K562 (cell line): ENCODE results near the gene AKAIN1. TPM values are rescaled to one million over a fixed set of nuclear protein-coding genes. Genes with fewer than 3 reads are reported as not detected.

Experiments used
- ATAC-seq: fragments of 200-7000 bp; cut with Tn5 transposase; 3 replicates; pipeline ENCODE4 v1.9.1; 2020; ENCODE audit warnings: moderate library complexity
- BruUV-seq: library from RNA; stranded (reverse); fragments of 400-500 nt; replicated peaks from 2 replicates; lab custom pipeline; 2021; lab: Mats Ljungman, UMichigan
- CTCF ChIA-PET: fragments of 300-600 bp; formaldehyde crosslinking; extraction: SDS; loops from one replicate; lab custom pipeline; 2021; ENCODE audit warnings: low intra/inter-chr PET ratio; lab: Yijun Ruan, JAX
- POLR2A ChIA-PET: fragments of 300-600, 350-650 bp; sonication (Branson Sonifier 250); formaldehyde crosslinking; extraction: SDS; loops from one replicate; lab custom pipeline; 2021; ENCODE audit warnings: antibody characterized with exemption, inconsistent platforms; lab: Yijun Ruan, JAX
- DNase-seq, 4 experiments: peaks; one replicate each; pipeline versions ENCODE4 v3.0.0 to v3.0.0-alpha.2; 2011 to 2018; ENCODE audit warnings: low spot score in 3 of 4, mixed read lengths in 3 of 4; ENCODE audit errors: extremely low read depth in 1 of 4
- FAIRE-seq: peaks from 2 replicates; lab custom pipeline; 2011; peaks lifted over from hg19 to GRCh38; lab: Jason Lieb, UNC
- H2AFZ ChIP-seq: 2 replicates; pipeline ENCODE4 v1.6.0; 2011; ENCODE audit warnings: low read depth, low read length, control low read depth, inconsistent platforms
- H3K27ac ChIP-seq: fragments of 200-600 bp; 3 replicates; pipeline ENCODE4 v1.8.0; 2011; ENCODE audit warnings: low read depth, mild to moderate bottlenecking, control low read depth, inconsistent platforms, low read length, moderate library complexity, mixed read lengths; ENCODE audit errors: extremely low read depth
- H3K27me3 ChIP-seq, 2 experiments: fragments of 300-600 bp in 1 of 2; 2 replicates in 1 of 2; 3 replicates in 1 of 2; pipeline versions ENCODE4 v1.6.0 to v1.8.0; 2011; ENCODE audit warnings: inconsistent platforms in 2 of 2, low read length in 2 of 2, mild to moderate bottlenecking in 1 of 2, mixed read lengths in 1 of 2, moderate library complexity in 1 of 2; ENCODE audit not compliant: control insufficient read depth in 2 of 2, insufficient read depth in 2 of 2
- H3K36me3 ChIP-seq: fragments of 300-600 bp; 3 replicates; pipeline ENCODE4 v1.8.0; 2011; ENCODE audit warnings: mild to moderate bottlenecking, low read length, inconsistent platforms; ENCODE audit not compliant: control insufficient read depth, insufficient read depth
- H3K4me1 ChIP-seq, 2 experiments: fragments of 200-600 bp in 1 of 2; replicated peaks in 1 of 2; 2 replicates in 1 of 2; 3 replicates in 1 of 2; pipeline versions ENCODE4 v1.5.1 to v1.8.0; 2011; ENCODE audit warnings: inconsistent platforms in 2 of 2, low read length in 2 of 2, mild to moderate bottlenecking in 1 of 2, mixed read lengths in 1 of 2, moderate library complexity in 1 of 2; ENCODE audit not compliant: control insufficient read depth in 2 of 2, insufficient read depth in 2 of 2
- H3K4me2 ChIP-seq: 2 replicates; pipeline ENCODE4 v1.6.1; 2011; ENCODE audit warnings: low read length, control low read depth, inconsistent platforms, mixed read lengths; ENCODE audit not compliant: insufficient read depth
- H3K4me3 ChIP-seq: fragments of 200-600 bp; sonication (generic), shearing (Covaris generic); 2 replicates; pipeline ENCODE4 v1.5.1; 2016; ENCODE audit warnings: control low read depth, inconsistent platforms
- H3K79me2 ChIP-seq: fragments of 200-600 bp; 3 replicates; pipeline ENCODE4 v1.8.0; 2011; ENCODE audit warnings: low read length, inconsistent platforms; ENCODE audit not compliant: control insufficient read depth, insufficient read depth
- H3K9ac ChIP-seq, 2 experiments: 2 replicates each; pipeline versions ENCODE4 v1.6.0 to v1.6.1; 2011; ENCODE audit warnings: low read depth in 2 of 2, low read length in 2 of 2, control low read depth in 1 of 2, inconsistent platforms in 1 of 2, mild to moderate bottlenecking in 1 of 2, mixed read lengths in 1 of 2; ENCODE audit not compliant: insufficient read depth in 1 of 2
- H3K9me1 ChIP-seq: one replicate; pipeline ENCODE4 v1.6.0; 2011; ENCODE audit warnings: inconsistent platforms, mild to moderate bottlenecking, low read length, moderate library complexity; ENCODE audit not compliant: control insufficient read depth, insufficient read depth
- H3K9me3 ChIP-seq: replicated peaks from 2 replicates; pipeline ENCODE4 v1.5.1; 2011; ENCODE audit warnings: low read depth, low read length, inconsistent platforms; ENCODE audit not compliant: control insufficient read depth, insufficient read depth
- H4K20me1 ChIP-seq: replicated peaks from 2 replicates; pipeline ENCODE4 v1.6.1; 2011; ENCODE audit warnings: low read length, inconsistent platforms, mixed read lengths; ENCODE audit not compliant: control insufficient read depth, insufficient read depth
- AFF4 ChIP-seq: sonication (generic); formaldehyde crosslinking; IDR thresholded peaks from 2 replicates; pipeline ENCODE4 v1.8.0; 2023; ENCODE audit warnings: mild to moderate bottlenecking, missing genetic modification reagents
- ARID4B ChIP-seq: sonication (generic); formaldehyde crosslinking; IDR thresholded peaks from 2 replicates; pipeline ENCODE4 v1.8.0; 2022; ENCODE audit warnings: mild to moderate bottlenecking, missing genetic modification reagents
- CBX8 ChIP-seq: fragments of 200-600 bp; sonication (generic); IDR thresholded peaks from 2 replicates; pipeline ENCODE4 v1.6.1; 2012; ENCODE audit warnings: borderline replicate concordance, mixed run types, low read depth, mild to moderate bottlenecking, moderate library complexity, mixed read lengths, low read length, control low read depth, inconsistent platforms; ENCODE audit not compliant: poor library complexity, severe bottlenecking; ENCODE audit errors: extremely low read depth
- EWSR1 ChIP-seq: fragments of 450-650 bp; IDR thresholded peaks from 2 replicates; pipeline ENCODE4 v1.6.1; 2018; ENCODE audit warnings: borderline replicate concordance, mild to moderate bottlenecking, low read depth, moderate library complexity; ENCODE audit not compliant: partially characterized antibody
- RBFOX2 ChIP-seq: fragments of 200-400 bp; formaldehyde crosslinking; IDR thresholded peaks from 2 replicates; pipeline ENCODE4 v1.6.1; 2017; ENCODE audit warnings: low read depth, mild to moderate bottlenecking, low read length, moderate library complexity
- STAT6 ChIP-seq: sonication (generic); formaldehyde crosslinking; IDR thresholded peaks from 2 replicates; pipeline ENCODE4 v1.8.1; 2023; ENCODE audit warnings: mild to moderate bottlenecking, missing genetic modification reagents
- ZNF431 ChIP-seq: sonication (generic); formaldehyde crosslinking; IDR thresholded peaks from 2 replicates; pipeline ENCODE4 v1.8.0; 2022; ENCODE audit warnings: mild to moderate bottlenecking, missing genetic modification reagents
- ZSCAN29 ChIP-seq: fragments of 450-650 bp; IDR thresholded peaks from 2 replicates; pipeline ENCODE4 v1.6.1; 2017
- WGBS: fragments of 100-300 bp; shearing (Covaris generic); methylation state at CpG from one replicate; pipeline ENCODE4 v1.1.6; 2016; ENCODE audit warnings: low coverage, mixed read lengths; ENCODE audit not compliant: insufficient coverage; ENCODE audit errors: missing lambda C conversion rate; 5-methylcytosine and 5-hydroxymethylcytosine counted together
- in situ Hi-C: fragments of 300-500 bp; cut with MboI; formaldehyde crosslinking; loops from 4 replicates; pipeline ENCODE4 v1.15.0; 2018; ENCODE audit warnings: inconsistent platforms, mixed read lengths
- intact Hi-C: fragments of 100-400 bp; cut with micrococcal nuclease; formaldehyde crosslinking; loops from 2 replicates; pipeline ENCODE4 v1.14.2; 2022
- polyA plus RNA-seq, 8 experiments: library from polyadenylated mRNA; depleted of rRNA in 4 of 8; stranded (reverse) in 5 of 8; unstranded in 3 of 8; fragments of >200 nt; fragmentation: Nextera tagmentation in 2 of 8; fragmentation: Illumina TruSeq in 1 of 8; extraction: Ambion mirVana in 2 of 8; extraction: Trizol in 1 of 8; gene quantifications; 2 replicates each; pipeline versions ENCODE4 v1.2.1 to v1.2.3, GENCODE V29; 2011 to 2014; ENCODE audit warnings: inconsistent platforms in 1 of 8, missing spikeins in 1 of 8
- total RNA-seq, 7 experiments: library from RNA; depleted of rRNA in 6 of 7; stranded (reverse); fragments of >200 nt in 6 of 7; fragmentation: Illumina TruSeq in 2 of 7; extraction: Trizol in 2 of 7; gene quantifications; 2 replicates each; pipeline versions ENCODE4 v1.2.1 to v1.2.3, GENCODE V29; 2011 to 2021; ENCODE audit warnings: low replicate concordance in 1 of 7

AKAIN1 gene
- total and polyA plus RNA-seq, 9 of the 15 experiments (the other 6 are each of a cell fraction or from before 2014, with no cell fraction given) = not detected

GRCh38 chr18:5207471-5208150 lies 10.6 kb upstream of the AKAIN1 start (continued):
- TF ChIP-seq EWSR1 (no peak), ZNF431 (CRISPR knock-in tag) (no peak)

- H3K9me1 ChIP-seq = no peaks in the 10 kb centered on the region
- 0% methylated on average over 3 of the region's 3 CpGs for WGBS
- no peak overlapping the region for H3K9ac ChIP-seq
- H4K20me1 ChIP-seq = no peaks in the 10 kb centered on the region
- H3K4me2 ChIP-seq = no peak overlapping the region
- no peak overlapping the region for H3K4me3 ChIP-seq
- FAIRE-seq (no peak), DNase-seq (no peak), ATAC-seq (no peak)
- H3K4me1 ChIP-seq = peaks cover 0 to 5% of the 10 kb centered on the region in 2 experiments; a peak in 1 of 5 replicates
- H3K27me3 ChIP-seq = peaks cover 5 to 15% of the 10 kb centered on the region in 2 experiments; a peak in 3 of 5 replicates
- H3K79me2 ChIP-seq = no peaks in the 10 kb centered on the region
- ChIA-PET POLR2A (no interaction called here), CTCF (no interaction called here)
- no peaks in the 10 kb centered on the region for H3K36me3 ChIP-seq
- BruUV-seq = no TSS peak
- intact Hi-C loops = no loop called here
- no peak overlapping the region for H2AFZ ChIP-seq
- H3K27ac ChIP-seq = no peak overlapping the region
- H3K9me3 ChIP-seq = no peaks in the 10 kb centered on the region
- in situ Hi-C loops = no loop called here
- TF ChIP-seq STAT6 (CRISPR knock-in tag) (no peak), ARID4B (CRISPR knock-in tag) (no peak), AFF4 (CRISPR knock-in tag) (no peak), RBFOX2 (no peak), ZSCAN29 (no peak), CBX8 (no peak)
Observed at GRCh38 chr18:5198311-5198710, 1.3 kb upstream of the AKAIN1 start.
